ENCODE data around the gene SIT1.

- TF ChIP-seq, protein P1, sequence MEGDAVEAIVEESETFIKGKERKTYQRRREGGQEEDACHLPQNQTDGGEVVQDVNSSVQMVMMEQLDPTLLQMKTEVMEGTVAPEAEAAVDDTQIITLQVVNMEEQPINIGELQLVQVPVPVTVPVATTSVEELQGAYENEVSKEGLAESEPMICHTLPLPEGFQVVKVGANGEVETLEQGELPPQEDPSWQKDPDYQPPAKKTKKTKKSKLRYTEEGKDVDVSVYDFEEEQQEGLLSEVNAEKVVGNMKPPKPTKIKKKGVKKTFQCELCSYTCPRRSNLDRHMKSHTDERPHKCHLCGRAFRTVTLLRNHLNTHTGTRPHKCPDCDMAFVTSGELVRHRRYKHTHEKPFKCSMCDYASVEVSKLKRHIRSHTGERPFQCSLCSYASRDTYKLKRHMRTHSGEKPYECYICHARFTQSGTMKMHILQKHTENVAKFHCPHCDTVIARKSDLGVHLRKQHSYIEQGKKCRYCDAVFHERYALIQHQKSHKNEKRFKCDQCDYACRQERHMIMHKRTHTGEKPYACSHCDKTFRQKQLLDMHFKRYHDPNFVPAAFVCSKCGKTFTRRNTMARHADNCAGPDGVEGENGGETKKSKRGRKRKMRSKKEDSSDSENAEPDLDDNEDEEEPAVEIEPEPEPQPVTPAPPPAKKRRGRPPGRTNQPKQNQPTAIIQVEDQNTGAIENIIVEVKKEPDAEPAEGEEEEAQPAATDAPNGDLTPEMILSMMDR (IDR thresholded peaks at IDR 0.05; ENCODE audit: low read length) = no peak
- no peak for TF ChIP-seq EZH2 (IDR thresholded peaks at IDR 0.05; ENCODE audit: borderline replicate concordance, low read length)
Measured at GRCh38 chr9:35667939-35668338, 17.2 kb upstream of the SIT1 start.
